MM.1S (cell line): Measurements from ENCODE around the gene ARL2BP.

Source experiments
- CTCF ChIP-seq: fragments of 300-600 bp; sonication (generic); IDR thresholded peaks from 2 replicates; pipeline ENCODE4 v1.5.1; 2016; ENCODE audit warnings: antibody characterized with exemption, low read length, mixed read lengths
- EZH2 ChIP-seq: fragments of 300-600 bp; sonication (generic); optimal IDR thresholded peaks from 2 replicates; pipeline ENCODE3; 2017; ENCODE audit warnings: low read depth, mild to moderate bottlenecking, antibody characterized with exemption, low read length, mixed read lengths
- EZH2phosphoT487 ChIP-seq: fragments of 300-600 bp; sonication (generic); IDR thresholded peaks from 2 replicates; pipeline ENCODE4 v1.6.1; 2018; ENCODE audit warnings: antibody characterized with exemption, low read length

DNA sequence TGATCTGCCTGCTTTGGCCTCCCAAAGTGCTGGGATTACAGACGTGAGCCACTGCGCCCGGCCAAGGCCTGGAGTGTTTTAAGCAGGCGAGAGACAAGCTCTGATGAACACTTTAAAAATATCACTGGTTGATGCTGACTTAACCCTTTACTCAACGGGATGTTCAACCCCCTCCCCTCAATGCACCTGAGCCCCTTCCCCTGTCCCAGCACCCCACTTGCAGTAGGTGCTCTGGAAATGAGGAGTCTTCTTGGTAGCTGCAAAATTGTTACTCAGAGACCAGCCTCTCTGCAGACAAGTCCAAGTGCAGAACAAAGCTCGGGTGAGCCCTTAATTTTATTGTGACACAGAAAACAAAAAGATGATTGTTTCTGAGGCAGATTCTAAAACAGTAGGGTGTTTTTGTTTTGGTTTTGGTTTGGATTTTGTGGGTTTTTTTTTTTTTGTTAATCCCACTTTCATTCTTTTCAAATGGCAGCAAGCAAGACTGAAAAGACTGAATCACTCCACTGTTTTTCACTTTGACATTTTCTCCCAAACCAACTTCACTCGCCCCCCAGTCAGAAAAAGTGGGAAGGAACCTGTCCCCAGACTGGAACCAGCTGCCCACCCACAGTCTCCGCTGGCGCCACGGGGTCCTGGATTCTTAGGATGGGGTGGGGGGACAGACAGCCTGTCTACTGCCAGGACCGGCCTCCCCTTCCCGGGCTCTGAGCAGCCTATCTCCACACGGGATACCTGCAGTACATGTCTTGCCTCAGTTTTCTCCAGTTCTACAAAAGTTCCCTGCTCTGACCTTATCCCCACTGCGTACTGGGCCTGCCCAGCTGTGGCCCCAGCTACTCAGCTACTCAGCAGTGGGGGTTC is 44.6 kb downstream of the ARL2BP start:
- TF ChIP-seq CTCF (no peak), EZH2phosphoT487 (no peak), EZH2 (no peak)
